NT2/D1 (cell line): ENCODE results near the gene SLC24A3.

ENCODE experiments used
- YY1 ChIP-seq: IDR thresholded peaks from 2 replicates; pipeline ENCODE4 v1.6.1; 2011; ENCODE audit not compliant: insufficient read length, insufficient read depth
- ZNF274 ChIP-seq: IDR thresholded peaks from 2 replicates; pipeline ENCODE4 v1.6.1; 2011; ENCODE audit warnings: mild to moderate bottlenecking, low read depth, low read length

DNA sequence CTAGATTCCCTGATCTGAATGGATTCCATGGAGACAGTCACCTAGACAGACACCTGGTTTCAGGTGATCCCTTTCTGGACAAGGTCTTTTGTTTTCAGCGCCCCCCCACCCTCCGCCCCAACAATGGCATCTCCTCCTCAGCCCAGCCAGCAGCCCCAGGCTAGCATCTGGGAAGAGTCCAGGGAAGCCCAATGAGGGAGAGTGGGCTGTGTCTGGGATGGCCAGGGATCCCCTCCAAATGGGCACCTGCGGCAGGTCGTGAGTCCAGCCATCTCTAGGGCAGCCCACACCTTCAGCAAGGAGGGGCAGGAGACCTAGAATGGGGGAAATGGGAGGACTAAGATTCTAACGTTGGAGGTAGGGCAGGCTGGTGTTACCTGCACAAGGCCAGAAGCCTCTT is 1.2 kb upstream of the SLC24A3 start:
- TF ChIP-seq ZNF274 (no peak), YY1 (no peak)
